ENCODE results near the gene ARSI.

ARSI gene

DNA sequence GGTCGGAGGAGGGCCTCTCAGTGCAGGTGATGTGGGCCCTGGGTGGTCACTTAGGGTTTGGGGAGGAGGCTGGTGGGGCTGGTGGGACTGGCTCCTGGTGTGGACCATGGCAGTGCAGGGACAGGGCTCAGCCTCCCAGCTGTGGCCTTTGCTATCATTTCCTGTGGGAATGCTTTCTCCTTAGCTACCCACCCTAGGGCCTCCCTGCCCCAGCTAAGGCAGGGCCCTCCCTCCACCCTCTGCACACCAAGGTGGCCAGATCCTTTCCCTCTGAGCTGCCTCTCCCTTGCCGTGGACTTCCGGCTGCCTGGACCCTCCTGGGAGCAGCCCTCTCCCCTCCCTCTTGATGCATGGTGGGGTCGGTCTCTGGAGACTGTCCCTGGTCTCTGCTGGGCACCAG, 22.7 kb upstream of the ARSI start:
- no peak for DNase-seq

DNA sequence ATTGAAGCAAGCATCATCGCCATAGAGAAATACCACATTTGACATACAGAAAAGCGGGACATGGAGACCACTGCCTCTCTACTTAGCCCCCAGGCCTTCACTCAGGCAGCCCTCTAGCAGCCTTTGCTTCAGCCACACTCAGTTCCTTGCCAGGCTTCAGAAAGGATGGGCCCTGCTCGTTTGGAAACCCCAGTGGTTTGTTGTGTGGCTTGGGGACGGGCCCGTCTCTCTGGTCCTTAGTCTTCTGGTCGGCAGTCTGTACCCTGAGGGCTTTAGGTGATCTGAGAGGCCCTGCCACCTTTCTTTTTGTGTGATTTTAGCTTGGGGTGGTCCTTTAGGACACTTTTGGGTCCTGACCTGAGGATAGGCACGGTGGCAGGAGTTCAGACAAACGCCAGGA, 21.1 kb upstream of the ARSI start:
- no peak for DNase-seq

DNA sequence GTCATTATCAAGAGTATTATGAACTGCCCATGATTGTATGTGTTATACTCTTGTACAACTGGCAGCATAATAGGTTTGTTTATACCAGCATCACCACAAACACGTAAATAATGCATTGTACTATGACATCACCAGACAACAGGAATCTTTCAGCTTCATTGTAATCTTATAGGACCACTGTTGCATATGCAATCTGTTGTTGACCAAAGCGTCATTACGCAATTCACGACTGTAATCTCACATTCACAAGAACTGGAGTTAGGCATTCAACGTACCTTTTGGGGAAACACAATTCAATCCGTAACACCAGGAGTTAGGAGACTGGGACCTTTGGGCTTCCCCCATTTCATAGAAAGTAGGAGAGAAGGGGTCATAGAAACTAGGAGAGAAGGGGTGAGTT, 20.4 kb upstream of the ARSI start:
- no peak for DNase-seq

DNA sequence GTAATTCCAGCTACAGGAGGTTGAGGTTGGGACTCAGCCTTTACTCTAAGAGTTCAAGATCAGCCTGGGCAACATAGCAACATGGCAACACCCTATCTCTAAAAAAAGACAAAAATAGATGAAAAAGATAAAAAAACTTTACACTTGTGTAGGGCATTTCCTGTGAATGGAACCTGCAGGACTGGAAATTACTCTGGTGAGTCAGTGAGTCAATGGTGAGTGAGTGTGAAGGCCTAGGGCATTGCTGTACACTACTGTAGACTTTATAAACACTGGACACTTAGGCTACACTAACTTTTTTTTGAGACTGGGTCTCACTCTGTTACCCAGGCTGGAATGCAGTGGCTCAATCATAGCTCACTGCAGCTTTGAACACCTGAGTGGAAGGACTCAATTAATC, 19.5 kb upstream of the ARSI start:
- no peak for DNase-seq

DNA sequence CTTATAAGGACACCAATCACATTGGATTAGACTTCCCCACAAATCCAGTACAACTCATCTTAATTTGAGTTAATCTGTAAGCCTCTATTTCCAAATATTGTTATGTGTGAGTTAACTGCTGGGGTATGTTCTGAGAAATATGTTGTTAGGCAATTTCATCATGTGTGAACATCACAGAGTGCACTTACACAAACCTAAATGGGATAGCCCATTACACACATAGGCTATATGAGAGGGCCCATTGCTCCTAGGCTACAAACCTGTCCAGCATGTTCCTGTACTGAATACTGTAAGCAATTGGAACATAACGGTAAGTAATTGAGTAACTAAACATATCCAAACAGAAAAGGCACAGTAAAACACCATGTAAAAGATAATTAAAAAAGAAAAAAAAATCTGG, 19.1 kb upstream of the ARSI start:
- no peak for DNase-seq

DNA sequence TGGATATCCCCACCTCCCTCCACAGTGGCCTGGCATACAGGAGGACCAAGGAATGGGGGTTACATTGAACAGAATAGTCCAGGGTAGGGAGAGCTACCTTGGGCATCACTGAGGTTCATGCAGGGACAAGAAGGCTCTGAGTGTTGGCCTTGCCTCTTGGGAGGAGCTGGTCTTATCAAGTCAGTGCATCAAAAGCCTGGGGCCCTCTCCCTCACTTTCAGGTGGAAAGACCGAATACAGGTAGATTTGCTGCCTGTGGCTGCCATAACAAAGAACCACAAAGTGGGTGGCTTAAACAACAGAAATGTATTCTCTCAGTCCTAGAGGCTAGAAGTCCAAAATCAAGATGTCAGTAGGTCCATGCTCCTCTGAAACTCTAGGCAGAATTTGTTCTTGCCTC, 18.5 kb upstream of the ARSI start:
- DNase-seq, result no peak

DNA sequence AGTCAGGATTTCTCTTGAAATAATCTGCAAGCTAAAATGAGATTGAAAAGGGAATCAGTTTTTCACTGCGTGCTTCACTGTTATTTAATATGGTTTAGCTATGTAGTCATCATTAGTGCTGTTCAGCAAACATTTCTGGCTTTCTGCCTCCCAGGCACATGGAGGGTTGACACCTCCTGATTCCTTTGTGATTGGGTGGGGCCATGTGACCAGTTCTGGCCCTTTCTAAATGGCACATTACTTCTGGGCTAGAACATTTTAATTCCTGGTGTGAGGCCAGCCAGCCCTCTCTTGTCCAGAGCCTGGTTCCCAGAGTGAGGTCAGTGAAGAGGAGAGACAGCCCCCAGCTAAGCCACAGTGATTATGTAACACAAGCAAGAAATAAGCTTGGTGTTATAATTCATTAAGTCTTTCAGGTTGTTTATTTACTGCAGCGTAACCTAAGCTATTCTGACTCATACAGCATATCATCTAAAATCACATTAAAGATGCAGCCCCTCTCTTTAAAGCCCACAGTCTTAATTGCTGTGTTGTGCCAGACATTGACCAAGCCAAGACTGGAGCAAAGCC, 17.4 kb upstream of the ARSI start:
- peak; percentile 62 for DNase-seq

DNA sequence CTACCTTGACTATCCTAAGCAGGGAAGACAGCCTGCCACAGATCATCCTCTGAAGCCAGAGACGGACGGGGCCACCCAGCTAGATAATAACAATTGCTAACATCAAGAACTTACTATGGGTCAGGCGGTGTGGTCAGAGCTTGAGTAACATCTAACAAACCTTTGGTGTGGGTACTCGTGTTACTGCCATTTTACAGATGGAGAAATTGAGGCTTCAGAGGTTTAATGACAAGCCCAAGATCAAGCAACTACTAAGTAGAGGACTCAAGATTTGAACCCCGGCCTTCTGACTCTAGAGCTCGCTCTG, 16.7 kb upstream of the ARSI start:
- no peak for DNase-seq

DNA sequence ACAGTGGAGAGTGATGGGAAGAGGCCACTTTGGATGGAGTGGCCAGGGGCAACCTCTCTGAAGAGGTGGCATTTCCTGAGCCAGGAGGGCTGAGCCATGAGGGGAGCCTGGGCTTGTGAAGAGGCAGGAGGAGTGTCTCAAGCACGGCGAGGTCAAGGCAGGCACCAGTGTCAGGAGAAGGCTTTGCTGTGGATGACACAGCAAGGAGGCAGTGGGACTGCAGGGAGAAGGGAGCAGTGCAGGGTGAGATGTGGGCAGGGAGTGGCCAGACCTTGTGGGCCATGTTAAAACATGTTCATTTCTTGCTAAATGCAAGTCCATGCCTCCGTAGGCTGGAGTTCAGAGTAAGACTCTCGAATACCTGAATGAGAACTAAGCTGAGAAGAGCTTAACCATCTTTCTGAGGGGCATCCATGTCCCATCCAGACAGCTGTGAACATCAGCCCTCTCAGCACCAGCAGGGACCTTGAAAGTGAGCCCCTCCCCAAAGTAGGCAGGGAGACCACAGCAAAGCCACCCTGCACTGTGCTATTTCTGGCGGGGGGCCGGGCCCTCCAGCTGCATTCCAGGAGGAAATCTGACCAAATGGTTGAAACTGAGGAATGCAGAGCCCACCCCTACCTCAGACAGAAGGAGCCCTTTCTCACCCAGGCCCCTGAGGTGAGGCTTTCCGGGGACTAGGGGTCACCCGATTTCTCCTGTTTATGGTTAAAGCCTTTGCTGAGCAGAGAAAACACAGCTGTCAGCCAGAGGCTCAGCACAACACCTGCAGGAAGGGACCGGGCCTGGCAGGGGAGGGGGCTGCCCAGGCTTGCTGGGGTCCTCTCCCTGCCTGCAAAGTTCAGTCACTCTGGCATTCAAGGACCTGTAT, 16.1 kb upstream of the ARSI start:
- no peak for DNase-seq

DNA sequence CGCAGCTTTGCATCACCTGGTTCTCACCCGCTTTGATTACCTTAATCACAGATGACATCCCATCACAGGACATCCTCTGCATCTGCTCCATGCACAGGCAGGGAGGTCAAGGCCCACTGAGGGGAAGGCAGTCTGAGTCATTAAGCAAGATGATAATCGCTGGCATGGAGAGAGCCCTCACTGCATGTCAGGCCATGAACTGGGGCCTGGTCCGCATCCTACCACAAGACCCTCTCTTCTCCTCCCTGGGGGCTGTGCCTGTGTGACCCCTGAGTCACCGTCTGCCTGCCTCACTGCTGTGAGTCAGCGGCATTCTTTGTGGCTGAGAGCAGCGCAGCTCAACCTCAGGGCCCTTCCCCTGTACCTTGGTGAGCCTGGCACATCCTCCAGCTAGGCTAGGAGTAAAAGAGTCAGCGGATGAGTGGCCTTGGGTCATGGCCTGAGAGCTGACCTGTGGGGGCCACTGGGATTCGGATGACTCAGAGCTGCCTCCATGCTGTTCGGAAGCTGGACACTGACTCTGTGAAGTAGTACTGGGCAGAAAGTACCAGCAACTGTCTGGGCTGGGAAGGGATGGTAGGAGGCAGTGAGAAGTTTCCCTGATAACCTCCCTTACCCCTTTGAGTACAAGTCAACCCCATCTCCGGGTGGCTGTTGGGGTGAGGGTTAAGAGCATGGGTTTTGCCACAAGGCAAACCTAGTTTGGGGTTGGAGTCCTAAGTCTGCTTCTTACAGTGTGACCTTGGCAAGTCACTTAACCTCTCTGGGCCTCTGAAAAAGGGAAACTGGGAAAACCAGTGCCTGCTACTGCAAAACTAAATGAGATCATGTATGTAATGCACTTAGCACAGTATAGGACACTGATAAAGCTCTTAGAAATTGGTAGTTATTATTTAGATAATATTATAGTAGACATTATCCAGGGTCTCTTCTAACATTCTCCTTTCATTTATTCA, 14.6 kb upstream of the ARSI start:
- DNase-seq, result no peak

DNA sequence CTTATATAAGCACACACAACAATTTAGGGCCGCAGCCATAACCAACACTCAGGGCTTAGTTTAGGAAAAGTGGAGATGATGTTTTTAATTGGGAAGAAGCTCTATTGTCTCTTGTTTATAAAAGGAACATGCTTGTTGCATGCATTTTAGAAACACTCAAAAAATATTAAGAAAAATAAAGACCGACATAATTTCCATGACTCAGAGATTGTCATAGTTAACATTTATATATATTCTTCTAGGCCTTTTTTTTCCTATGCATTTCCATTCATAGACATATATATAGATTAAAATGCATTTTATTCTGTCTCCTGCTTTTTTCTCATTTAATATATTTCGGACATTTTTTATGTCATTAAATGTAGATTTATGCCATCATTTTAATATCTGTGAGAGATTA, 13.6 kb upstream of the ARSI start:
- DNase-seq, result no peak

DNA sequence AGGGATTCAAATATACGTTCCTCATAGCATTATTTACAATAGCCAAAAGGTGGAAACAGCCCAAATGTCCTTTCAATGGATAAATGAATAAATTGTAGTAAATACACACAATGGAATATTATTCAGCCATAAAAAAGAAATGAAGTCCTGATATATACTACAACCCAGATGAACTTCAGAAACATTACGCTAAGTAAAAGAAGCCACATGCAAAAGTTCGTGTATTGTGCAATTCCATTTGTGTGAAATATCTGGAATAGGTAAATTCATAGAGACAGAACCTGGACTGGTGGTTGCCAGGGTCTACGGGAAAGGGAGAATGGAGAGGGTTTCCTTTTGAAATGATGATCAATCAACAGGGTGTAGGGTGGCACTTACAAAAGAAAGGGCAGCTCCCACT, 12.5 kb upstream of the ARSI start:
- DNase-seq, result no peak

DNA sequence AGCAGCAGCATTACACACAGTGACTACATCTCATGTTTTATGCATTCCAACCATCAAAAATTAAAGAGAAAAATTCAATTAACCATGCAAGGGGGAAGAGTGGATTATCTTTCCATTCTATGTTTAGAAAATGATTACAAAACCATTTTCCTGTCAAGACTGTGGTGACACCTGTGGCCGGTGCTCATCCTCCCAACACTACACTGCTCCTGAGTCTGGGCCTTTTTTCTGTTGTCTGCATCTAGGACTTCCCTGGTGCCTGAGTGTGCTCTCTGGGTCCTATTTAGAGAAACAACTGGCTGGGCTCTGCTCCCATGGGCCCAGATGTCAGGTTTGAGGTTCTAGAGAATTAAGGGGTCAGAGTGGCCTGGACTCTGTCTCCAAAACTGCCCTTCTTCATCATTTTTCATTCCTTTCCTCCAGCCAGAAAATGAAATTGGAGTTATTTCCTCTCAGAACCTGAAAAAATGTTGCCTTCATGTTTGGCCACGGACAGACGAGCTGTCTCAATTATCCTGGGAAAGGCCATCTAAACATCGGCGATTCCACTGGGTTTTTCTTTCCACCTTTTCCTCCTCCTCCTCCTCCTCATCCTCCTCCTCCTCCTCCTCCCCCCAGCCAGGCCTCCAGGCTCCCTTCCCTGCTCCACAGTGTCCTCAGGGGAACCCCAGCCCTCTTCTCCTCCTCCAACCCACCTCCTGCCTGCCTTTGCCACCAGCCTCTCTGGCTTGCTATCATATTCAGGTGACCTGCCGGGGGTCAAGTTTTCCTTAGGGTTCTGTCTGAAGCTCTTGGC, 11.4 kb upstream of the ARSI start:
- DNase-seq, result no peak

DNA sequence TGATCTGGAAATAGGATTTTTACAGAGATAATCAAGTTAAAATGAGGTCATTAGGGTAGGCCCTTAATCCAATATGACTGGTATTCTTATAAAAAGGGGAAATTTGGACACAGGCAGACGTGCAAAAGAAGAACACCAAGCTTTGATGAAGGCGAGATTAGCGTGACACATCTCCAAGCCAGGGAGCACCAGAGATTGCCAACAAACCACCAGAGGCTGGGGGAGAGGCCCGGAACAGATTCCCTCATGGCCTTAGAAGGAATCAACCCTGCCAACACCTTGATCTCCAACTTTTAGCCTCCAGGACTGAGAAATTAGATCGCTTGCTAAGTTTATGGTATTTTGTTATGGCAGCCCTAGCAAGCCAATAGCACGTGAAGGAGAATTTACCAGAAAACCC, 10.8 kb upstream of the ARSI start:
- no peak for DNase-seq

DNA sequence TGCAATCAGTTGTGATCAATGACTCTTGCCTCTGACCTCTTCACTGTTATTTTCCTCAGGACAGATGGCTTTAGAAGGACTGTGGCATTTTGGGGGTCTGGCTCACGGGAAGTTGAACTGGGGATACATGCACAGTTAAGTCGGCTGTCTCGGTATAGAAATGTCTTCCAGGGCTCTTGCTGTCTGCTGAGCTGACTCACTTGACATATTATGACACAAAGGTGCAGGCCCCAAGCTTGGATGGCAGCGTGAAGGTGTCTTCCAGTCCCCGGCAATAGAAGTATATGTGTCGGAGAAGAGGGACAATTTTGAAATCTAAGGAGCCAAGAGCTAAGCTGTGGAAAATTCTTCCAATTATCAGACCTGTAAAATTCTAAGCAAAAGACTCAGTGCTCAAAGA, 9.8 kb upstream of the ARSI start:
- no peak for DNase-seq

DNA sequence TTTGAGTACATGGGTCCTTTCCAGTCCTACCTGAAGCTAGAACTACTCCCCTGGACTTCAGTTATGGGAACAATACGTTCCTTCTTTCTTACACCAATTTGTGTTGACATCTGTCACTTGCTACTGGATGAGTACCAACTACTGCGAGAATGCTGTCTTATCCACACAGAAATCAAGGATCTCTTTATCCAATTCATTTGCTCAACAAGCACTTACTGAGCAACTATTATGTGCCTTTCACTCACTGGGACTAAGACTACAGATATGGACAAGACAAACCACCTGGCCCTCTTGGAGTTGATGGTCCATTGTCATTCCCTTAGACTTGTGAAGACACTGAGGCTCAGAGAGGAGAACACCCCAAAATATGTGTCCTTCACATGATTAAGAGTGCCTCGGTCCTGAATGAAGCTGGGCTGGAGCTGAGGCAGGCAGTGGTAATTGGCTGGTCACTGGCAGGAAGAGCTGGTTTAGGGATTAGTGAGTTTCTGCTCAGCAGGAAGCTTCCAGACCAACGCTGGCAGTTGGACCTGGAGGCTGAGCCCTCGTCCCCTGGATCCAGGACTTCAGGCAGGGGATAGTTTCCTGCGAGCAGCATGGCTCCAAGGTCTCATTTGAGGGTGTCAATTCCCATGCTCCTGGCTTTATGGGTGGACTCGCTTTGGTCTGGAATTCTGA, 8.4 kb upstream of the ARSI start:
- DNase-seq, result no peak

DNA sequence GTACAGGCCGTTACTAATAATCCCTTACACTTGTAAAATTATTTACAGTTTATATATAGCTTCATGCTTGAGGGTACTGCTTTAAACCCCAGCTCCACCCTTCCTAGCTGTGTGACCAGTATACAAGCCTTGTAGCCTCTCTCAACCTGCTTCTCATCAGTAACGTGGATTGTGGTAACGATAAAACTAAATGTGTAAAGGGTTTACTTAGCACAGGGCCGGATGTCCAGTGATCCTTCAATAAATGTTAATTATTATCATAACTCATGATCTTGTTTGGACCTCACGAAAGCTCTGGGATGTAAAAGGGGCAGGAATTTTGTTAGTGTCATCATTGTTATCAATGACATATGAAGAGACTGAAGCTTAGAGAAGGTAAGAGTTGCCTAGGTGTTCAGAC, 7.5 kb upstream of the ARSI start:
- no peak for DNase-seq

DNA sequence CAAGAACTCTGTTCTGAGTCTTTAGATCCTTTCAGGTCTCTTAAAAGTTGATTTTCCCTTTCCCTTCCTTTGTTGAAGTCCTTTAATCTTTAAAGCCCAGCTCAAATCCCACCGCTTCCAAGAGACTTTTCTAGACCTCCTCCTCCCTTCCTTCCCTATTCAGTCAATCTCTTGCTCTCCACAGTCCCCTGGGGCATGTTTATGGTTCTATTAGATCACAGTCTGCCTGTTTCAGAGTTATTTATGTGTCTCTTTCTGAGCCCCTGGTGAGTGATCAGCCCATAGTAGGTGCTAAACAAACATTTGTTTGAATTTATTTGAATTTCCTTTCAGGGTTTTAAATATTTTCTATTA, 7.2 kb upstream of the ARSI start:
- DNase-seq, result no peak

DNA sequence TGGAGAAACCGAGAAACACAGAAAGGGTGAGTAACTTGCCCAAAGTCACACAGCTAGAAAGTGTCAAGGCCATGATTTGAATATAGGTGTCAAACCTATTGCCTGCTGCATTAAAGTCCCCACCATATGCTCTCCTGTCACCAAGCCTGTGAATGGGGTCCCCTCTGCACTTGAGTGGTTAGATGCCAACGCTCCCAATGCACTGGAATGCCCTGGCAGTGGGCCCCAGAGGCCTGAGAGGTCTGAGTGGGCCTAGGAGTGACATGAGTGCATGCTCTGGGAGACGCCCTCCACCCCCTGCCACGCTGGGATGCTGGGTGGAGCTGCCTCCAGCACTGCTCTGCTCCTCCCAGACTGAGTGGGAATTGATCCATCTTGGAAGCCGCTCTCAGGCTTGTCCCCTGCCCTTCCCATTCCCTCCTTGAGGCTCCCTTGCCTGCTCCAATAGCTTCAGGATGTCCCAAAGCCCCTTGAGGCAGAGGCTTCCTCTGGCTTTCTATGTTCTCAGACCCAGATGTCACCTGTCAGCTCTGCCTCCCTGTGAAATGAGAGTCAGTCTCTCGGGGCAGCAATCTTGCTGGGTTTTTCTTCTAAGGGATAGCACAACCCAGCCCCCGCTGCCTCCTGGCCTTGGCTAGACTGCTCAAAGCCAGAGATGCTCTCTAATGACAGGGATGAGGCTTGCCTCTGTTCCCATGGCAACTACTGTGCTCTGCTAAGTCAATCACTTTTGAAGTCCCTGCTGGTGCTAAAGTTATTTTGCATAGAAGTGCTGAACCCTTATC, 6.6 kb upstream of the ARSI start:
- peak; percentile 67 for DNase-seq

DNA sequence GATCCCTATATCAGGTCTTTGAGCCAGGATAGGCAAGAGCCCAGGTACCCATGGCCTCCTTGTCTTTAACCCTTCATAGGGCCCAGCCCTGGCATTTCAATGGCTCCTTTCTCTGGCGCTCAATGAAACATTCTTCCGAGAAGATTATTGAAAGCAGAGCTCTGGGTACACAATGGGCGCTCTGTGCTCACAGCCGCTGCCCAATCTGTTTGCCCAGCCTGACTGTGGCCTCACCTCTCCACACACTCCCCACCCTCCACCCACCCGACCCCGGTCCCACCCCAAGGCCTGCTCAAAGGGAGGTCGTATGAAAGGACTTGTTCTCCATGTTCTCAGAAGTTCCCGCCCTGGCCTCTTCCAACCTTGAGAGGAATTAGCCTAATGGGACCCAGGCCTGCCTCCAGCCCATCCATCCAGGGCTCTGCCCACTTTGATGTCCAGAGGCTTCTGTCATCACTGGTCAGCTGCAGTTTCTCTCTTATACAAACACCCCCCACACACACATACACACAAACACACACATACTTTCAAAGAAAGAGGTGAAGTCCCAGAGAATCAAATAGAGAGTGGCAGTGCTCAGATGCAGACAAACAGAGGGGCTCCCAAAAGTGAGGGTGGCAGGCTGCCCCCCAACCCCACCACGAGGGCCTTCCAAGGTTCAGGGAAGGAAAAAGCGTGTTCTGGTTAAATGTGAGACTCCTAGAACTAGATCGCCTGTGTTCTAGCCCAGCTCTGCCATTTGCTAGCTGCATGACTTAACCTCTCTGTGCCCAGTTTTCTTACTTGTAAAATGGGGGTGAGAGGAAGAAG, 5.1 kb upstream of the ARSI start:
- DNase-seq, result no peak

DNA sequence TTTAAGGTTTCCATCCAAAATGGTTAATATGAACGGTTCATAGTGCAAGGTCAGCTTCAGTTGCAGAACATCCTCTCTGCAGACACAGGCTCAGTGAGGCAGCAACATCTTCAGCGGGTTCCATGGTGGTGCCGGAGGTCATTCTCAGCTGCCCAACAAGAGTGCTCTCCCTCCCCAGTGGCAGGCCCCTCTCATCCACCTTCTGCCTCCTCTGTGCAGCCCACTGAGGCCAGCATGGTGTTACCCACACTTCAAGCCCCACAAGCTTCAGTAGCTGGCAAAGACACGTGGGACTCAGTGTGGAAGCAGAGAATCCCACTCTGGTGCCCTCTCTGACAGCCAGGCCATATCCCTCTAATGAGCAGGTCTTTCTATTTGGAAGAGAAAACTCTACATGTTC, 4.1 kb upstream of the ARSI start:
- DNase-seq, result no peak

Data from right hindlimb (tissue), 1 donor.